ENCODE results near the gene CAMSAP2. TPM values are rescaled to one million over a fixed set of nuclear protein-coding genes. Genes with fewer than 3 reads are reported as not detected.

The CAMSAP2 gene
- total and polyA plus RNA-seq, 2 donors (not counting 3 experiments of a cell fraction or from before 2014, with no cell fraction given), result 6.7 to 45.5 TPM

GRCh38 chr1:200880212-200880611 is 141.5 kb downstream of the CAMSAP2 start:
- dilution Hi-C loops (cut with MboI; ENCODE audit: extremely low pct_ligation_motif_present, low sequenced_read_pairs), result no loop called here

More at GRCh38 chr1:200880212-200880611, 141.5 kb downstream of the CAMSAP2 start:
- Histone ChIP-seq H3K4me1 (ENCODE audit: control insufficient read depth, extremely low read depth, insufficient read depth, low read length) (no peaks in the 10 kb centered on the region), H2AFZ (ENCODE audit: low read depth, low read length) (no peak overlapping the region), H3K4me2 (ENCODE audit: insufficient read depth, low read length) (no peak overlapping the region), H3K79me2 (ENCODE audit: control insufficient read depth, insufficient read depth, low read length) (no peaks in the 10 kb centered on the region), H3K4me3 (replicated peaks in 1 of 3; ENCODE audit: insufficient read depth in 1 of 3, low read depth in 1 of 3, low read length in 3 of 3) (no peak overlapping the region), H3K9ac (replicated peaks; ENCODE audit: extremely low read depth, insufficient read depth, low read length) (no peak overlapping the region), H3K9me3 (replicated peaks; ENCODE audit: control insufficient read depth, insufficient read depth, low read length) (no peaks in the 10 kb centered on the region), H4K20me1 (replicated peaks; ENCODE audit: control insufficient read depth, extremely low read depth, insufficient read depth, low read length) (no peaks in the 10 kb centered on the region), H3K36me3 (ENCODE audit: control insufficient read depth in 2 of 2, extremely low read depth in 1 of 2, insufficient read depth in 2 of 2, low read length in 2 of 2) (no peaks in the 10 kb centered on the region), H3K27ac (ENCODE audit: insufficient read depth, low read depth, low read length) (no peak overlapping the region), H3K9me1 (replicated peaks; ENCODE audit: control insufficient read depth, extremely low read depth, insufficient read depth, low read length) (no peaks in the 10 kb centered on the region), H3K27me3 (ENCODE audit: control insufficient read depth in 2 of 2, insufficient read depth in 2 of 2, low read length in 2 of 2) (peaks cover 20 to 21% of the 10 kb centered on the region in 2 experiments)
- CTCF ChIA-PET, result interaction anchor here (2.4 kb wide), 1 partner anchor 9 kb away, joined by 7 read pairs; no protein-coding TSS in a partner anchor
- POLR2A ChIA-PET, result no interaction called here
- intact Hi-C loops (cut with micrococcal nuclease), result no loop called here
- no TSS peak for BruUV-seq (replicated peaks)
- TF ChIP-seq POLR2AphosphoS5 (IDR thresholded peaks at IDR 0.05; ENCODE audit: insufficient read depth, low read depth, low read length) (no peak), POLR2A (IDR thresholded peaks at IDR 0.05; ENCODE audit: low read depth, low read length) (no peak), MYC (IDR thresholded peaks at IDR 0.05; ENCODE audit: low read depth, low read length) (no peak), GATA2 (IDR thresholded peaks at IDR 0.05; ENCODE audit: insufficient read depth, insufficient read length, low read depth, low read length) (no peak), FOS (IDR thresholded peaks at IDR 0.05; ENCODE audit: borderline replicate concordance, insufficient read depth, low read length) (no peak), JUN (IDR thresholded peaks at IDR 0.05; ENCODE audit: borderline replicate concordance, insufficient read depth, insufficient read length, low read depth) (no peak), CTCF (IDR thresholded peaks at IDR 0.05; ENCODE audit: extremely low read depth in 1 of 2, insufficient read depth in 1 of 2, low read depth in 1 of 2, low read length in 2 of 2) (no peak), EZH2 (IDR thresholded peaks at IDR 0.05; ENCODE audit: borderline replicate concordance, low read depth, low read length, severe bottlenecking) (no peak), MAX (IDR thresholded peaks at IDR 0.05; ENCODE audit: insufficient read depth, insufficient read length) (no peak)
- FAIRE-seq (no peak), DNase-seq (ENCODE audit: low read depth, low spot score) (no peak)

Data from endothelial cell of umbilical vein (primary cell).